Fibroblast of the aortic adventitia (primary cell): ENCODE measurements around the gene PPP1R3F. TPM values are rescaled to one million over a fixed set of nuclear protein-coding genes. Genes with fewer than 3 reads are reported as not detected.
A peak's percentile ranks its signal among the peaks of the same experiment; 100 is the strongest.

ENCODE experiments used
- DNase-seq: peaks from one replicate; pipeline ENCODE4 v3.0.0-alpha.2; 2010; ENCODE audit warnings: low read depth
- H3K4me3 ChIP-seq: 2 replicates; pipeline ENCODE4 v1.5.1; 2011; ENCODE audit warnings: low read depth, mild to moderate bottlenecking, control low read depth, low read length, moderate library complexity
- total RNA-seq: library from RNA; depleted of rRNA; stranded (reverse); fragments of >200 nt; gene quantifications from 2 replicates; pipeline ENCODE4 v1.2.3, GENCODE V29; 2012; ENCODE audit warnings: low replicate concordance
- TF ChIP-seq, protein P1 (sequence below): IDR thresholded peaks from 2 replicates; pipeline ENCODE4 v1.5.1; 2011; ENCODE audit warnings: mild to moderate bottlenecking, low read length, control low read depth, inconsistent platforms; ENCODE audit not compliant: insufficient read depth

PPP1R3F gene
- total RNA-seq, 1 donor = 4.2 TPM

DNA sequence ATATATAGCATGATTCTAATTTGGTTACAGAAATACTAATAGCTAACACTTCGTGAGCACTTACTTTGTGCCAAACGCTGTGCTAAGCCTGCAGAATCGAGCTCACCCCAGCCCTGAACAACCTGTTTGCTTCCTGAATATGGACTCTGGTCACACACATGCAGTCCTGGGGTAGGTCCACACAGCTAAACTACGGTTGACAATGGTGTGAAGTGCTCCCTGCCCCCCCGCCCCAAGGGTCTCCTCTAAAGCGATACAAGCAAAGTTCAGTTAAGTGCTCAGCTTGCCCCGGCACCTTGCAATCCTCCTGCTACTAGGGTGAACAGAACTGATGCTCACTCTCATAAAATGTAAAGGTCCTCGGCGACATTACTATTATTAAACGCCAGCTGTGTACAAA, 6.0 kb upstream of the PPP1R3F start:
- H3K4me3 ChIP-seq = no peak overlapping the region
- no peak for DNase-seq
- TF ChIP-seq, protein P1, sequence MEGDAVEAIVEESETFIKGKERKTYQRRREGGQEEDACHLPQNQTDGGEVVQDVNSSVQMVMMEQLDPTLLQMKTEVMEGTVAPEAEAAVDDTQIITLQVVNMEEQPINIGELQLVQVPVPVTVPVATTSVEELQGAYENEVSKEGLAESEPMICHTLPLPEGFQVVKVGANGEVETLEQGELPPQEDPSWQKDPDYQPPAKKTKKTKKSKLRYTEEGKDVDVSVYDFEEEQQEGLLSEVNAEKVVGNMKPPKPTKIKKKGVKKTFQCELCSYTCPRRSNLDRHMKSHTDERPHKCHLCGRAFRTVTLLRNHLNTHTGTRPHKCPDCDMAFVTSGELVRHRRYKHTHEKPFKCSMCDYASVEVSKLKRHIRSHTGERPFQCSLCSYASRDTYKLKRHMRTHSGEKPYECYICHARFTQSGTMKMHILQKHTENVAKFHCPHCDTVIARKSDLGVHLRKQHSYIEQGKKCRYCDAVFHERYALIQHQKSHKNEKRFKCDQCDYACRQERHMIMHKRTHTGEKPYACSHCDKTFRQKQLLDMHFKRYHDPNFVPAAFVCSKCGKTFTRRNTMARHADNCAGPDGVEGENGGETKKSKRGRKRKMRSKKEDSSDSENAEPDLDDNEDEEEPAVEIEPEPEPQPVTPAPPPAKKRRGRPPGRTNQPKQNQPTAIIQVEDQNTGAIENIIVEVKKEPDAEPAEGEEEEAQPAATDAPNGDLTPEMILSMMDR = no peak

GRCh38 chrX:49264460-49264859, 5.1 kb upstream of the PPP1R3F start, which contains the start of gene FOXP3:
FOXP3 (minus strand) TSS chrX:49264710; CDS start chrX:49258505, 6,205 bp downstream.
- TF ChIP-seq, protein P1 = no peak
- no peak within 1 kb of the TSS for H3K4me3 ChIP-seq
- DNase-seq = no peak

DNA sequence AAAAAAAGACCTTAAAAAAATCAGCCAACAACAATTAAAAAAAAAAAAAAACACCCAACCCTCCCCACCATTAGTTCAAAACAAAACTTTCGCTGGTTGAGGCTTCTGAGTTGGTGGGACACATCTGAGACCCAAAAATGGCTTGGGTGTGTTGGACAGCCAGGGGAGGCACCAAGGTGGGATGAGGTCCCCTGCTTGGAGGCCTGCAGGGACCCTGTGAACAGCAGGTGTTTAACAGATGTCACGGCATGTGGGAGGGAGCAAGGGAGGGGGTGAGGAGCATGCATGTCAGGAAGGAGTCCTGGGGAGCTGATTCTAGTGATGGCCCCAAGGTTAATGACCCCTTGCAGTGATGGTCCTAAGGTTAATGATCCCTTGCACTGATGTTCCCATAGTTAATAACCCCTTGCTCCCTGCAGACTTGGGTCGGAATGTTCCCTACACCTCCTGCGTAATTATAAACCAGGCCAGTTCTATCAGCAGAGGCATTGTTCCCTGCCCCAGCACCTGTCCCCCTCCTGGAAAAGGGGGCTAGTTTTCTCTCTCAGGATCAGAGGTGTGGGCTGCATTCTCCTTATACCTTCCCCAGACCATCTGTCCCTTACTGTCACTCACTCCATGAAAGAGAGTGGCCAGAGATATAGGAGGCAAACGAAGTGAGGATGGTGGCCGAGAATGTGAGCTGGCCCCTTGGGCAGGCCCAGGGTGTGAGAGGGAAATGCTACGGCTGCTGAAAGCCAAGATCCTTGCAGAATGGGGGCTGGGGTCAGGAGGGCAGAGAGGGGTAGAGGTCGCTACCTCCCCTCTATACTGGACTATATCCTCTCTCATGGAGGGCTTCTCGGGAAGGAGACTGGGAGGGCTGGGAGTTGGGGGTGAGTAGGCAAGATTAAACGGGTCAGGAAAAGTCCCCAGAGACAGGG, 2.8 kb upstream of the PPP1R3F start:
- TF ChIP-seq, protein P1 = no peak
- no peak overlapping the region for H3K4me3 ChIP-seq
- DNase-seq = no peak

- TF ChIP-seq, protein P1 = no peak
- peak overlapping the region; percentile 62 for H3K4me3 ChIP-seq
- no peak for DNase-seq
Observed at GRCh38 chrX:49268702-49269009, 937 bp upstream of the PPP1R3F start.

DNA sequence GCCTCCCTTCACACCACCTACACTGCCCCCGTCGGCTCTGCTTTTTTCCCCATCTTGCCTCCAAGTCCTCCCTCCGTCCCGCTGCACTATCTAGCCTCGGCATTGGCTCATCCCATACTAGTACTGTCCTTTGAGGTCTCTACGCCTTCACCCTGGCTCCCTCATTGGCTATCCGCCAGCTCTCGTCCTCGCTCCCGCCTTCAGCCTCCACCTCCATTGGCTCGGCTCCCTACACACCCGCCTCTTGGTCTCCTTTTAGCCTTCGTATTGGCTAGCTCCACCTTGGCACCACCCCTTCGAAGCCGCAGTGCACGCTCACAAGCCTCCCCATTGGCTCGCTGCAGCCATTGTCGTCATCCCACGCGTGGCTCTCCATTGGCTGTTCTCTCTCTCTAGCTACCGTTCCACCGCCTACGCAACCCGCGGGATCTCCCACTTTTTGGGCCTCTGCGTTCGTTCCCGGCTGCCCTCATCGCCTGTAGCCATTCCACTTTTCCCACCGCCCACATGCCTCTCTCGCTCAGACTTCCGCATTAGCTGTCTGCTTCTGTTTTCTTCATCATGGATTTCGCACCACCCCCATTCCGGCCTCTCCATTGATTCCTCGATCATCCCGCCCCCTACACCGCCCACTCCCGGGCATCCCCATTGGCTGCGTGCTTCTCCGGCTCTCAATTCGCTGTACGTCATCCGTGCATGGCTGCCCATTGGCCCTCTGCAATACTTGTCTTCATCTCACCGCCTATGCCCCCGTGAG, 405 bp upstream of the PPP1R3F start:
- TF ChIP-seq, protein P1 = no peak
- peak; percentile 98 for DNase-seq
- H3K4me3 ChIP-seq = peak overlapping the region; percentile 79

GRCh38 chrX:49270249-49270921, 792 bp downstream of the PPP1R3F start:
- DNase-seq = no peak
- peak overlapping the region; percentile 74 for H3K4me3 ChIP-seq
- TF ChIP-seq, protein P1 = no peak
